GM19467 (cell line): Measurements from ENCODE around the gene GHRHR.

Source experiments
- ATAC-seq: cut with Tn5 transposase; IDR thresholded peaks from one replicate; pipeline ENCODE4 v1.9.1; 2021; ENCODE audit warnings: mild to moderate bottlenecking, moderate library complexity; ENCODE audit not compliant: unreplicated experiment

The GHRHR gene

GRCh38 chr7:31000779-31001178 is 37.0 kb downstream of the GHRHR start:
- no peak for ATAC-seq

GRCh38 chr7:31002256-31002655 is 38.5 kb downstream of the GHRHR start:
- ATAC-seq, result no peak

DNA sequence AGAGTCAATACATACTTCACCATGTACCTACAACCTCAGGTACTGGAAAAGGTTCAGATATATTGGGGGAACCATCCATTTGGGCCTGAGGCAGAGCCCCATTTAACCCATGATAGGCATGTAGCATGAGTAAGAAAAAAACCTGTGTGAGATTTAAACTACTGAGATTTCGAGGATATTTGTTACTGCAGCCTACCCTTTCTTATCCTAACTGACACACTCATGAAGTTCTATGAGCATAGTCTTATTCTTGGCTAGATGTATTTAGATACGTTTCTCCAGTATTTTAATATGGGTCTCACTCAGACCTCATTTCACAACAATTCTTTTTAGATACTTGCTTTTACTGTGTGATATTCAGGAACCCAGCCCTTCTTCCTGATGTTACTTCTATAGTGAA is 39.3 kb downstream of the GHRHR start:
- ATAC-seq, result no peak

GRCh38 chr7:31003721-31004120 is 40.0 kb downstream of the GHRHR start:
- no peak for ATAC-seq

DNA sequence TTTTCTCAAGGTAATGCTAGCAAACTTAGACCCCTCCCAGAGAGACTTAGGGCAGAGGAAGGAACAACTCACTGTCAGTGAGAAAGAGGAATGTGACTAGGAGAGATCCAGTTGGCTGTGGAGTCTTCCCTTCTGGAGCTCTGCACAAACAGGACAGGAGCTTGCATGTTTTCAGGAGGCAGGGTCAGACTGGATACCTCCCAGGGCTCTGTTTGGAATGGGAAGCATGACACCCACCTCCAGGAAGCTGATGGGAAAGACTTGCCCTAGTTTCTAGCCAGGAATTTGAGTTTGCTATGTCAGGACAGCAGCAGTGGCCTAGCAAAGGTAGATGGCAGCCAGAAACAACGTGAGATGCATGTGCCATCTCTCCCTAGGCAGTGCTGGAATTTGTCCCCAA is 40.6 kb downstream of the GHRHR start:
- ATAC-seq, result no peak

DNA sequence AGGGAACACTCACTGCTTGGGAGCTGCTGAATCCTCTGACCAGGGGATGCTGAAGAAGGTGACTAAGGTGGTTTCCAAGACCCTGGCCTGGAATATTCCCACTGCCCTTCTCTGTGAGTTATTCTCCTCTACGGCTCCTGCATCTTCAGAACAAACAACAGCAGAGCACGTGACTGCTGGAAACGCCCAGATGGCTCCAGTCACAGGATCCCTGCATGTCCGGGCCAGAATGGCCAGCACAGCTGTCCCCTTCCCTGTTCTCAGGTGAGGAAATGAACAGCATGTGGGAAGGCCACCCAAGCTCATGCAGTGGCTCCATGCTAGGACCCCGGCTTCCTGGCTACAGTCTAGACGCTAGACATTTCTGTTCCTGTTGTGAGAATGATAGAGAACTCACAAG is 43.1 kb downstream of the GHRHR start:
- no peak for ATAC-seq

DNA sequence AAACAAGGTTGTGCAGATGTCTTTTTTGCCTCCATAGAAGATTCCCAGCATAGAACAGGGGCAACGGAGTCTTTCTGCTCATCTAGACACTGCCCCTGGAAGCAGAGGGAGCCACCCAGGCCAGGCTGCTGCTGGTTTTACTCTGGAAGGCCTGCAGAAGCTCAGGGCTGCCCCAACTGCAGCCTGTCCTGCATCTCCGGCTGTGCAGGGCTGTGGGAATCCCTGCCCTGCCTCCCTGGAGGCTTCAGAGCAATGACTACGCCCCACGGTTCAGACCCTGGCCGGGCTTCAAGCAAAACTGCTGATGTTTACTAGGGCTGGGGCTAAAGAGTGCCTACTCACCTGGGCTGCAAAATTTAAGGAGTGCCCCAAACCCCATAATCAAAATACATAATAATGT is 43.9 kb downstream of the GHRHR start:
- ATAC-seq, result no peak

DNA sequence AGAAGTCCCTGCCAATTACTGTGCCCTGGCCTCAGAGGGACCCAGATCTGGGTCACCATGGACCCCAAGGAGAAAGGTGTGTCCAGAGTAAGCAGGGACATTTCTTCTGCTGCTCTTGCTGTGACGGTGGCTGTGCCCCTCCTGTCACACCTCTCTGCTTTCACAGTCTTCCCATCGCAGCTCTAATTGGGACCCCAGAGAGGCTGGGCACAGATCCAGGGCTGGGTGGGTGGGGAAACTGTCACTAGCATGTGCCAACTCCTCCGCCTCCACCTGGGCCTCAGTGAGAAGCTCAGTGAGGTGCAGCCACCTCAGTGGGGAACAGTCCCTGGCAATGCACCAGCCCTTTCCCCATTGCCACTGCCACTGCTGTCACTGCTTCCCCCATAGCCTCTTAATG is 51.1 kb downstream of the GHRHR start:
- ATAC-seq, result no peak

- ATAC-seq, result no peak
Observed at GRCh38 chr7:31017032-31017675, 53.4 kb downstream of the GHRHR start.

DNA sequence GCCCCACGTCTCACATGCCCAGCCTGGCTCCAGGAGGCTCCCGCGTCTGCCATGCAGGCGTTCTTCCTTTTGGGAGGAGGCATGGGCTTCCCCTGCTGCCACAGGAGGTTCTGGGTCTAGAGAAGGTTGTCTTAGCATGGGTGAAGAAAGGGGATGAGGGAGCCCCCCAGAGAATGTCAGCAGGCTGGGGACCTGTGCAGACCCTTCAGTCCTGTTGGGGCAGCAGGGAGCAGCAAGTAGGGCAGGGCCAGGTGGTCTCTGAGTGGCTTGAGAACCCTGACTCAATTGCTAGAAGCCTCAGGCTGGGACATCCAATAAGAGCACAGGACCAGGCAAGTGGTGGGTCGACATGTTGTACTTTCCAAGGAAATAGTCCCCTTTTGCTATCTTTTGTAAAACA is 54.0 kb downstream of the GHRHR start:
- no peak for ATAC-seq

GRCh38 chr7:31019509-31019908 is 55.8 kb downstream of the GHRHR start:
- ATAC-seq, result no peak

- no peak for ATAC-seq
Observed at GRCh38 chr7:31020161-31020560, 56.4 kb downstream of the GHRHR start.

- ATAC-seq, result no peak
Observed at GRCh38 chr7:31020652-31021051, 56.9 kb downstream of the GHRHR start.

DNA sequence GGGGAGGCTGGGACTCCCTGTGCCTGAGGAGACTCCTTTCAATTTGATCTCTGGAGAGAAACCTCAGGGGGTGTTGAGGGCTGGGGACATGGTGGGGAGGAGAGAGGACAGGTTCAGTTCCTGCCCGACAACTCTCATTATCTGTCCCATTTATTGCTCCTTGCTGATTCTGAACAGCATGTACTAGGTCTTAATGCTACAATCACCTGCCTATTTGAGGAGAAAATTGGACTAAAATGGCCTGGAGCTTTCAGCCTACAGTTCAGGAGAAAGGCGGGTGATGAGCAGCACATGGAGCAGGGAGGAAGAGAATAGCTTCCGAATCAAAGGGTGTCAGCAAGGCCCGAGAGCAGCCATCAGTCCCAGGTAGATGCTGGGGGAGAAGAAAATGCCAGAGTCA is 58.4 kb downstream of the GHRHR start:
- no peak for ATAC-seq

DNA sequence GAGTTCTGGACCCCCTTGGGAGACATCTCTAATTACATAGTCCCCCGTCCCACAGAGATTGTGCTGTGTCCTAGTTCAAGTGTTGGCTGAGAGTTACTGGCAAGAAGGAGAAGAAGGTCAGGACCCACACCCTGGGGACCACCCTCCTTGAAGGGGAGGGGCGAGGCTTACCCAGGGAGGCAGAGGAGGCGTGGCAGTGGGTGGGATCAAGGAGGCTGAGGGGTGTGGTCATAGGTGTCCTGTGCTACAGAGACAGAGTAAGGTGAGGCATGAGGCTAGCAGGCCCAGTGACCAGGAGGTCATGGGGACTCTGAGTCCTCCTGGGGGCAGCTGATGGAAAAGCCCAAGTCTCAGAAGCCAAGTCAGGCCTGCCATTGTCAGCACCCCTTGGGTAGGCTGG is 59.0 kb downstream of the GHRHR start:
- no peak for ATAC-seq

DNA sequence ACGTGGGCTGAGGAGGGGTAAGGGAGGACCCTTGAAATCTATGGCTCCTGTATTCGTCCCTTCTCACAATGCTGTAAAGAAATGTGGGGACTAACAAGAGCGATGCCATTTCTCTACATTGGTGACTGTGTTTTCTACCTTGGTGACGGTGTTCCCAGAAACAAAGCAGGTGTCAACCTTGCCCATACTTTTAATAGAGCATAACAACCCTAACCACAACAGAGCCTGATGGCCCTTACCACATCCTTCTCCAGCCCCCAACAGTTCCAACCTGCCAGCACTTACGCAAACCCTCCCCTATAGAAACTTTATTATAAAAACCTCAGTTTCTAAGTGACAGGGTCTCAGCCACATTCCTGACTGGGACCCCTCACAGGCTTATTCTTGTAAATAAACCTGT is 60.1 kb downstream of the GHRHR start:
- ATAC-seq, result no peak

GRCh38 chr7:31027161-31027965 is 63.6 kb downstream of the GHRHR start:
- ATAC-seq, result no peak

DNA sequence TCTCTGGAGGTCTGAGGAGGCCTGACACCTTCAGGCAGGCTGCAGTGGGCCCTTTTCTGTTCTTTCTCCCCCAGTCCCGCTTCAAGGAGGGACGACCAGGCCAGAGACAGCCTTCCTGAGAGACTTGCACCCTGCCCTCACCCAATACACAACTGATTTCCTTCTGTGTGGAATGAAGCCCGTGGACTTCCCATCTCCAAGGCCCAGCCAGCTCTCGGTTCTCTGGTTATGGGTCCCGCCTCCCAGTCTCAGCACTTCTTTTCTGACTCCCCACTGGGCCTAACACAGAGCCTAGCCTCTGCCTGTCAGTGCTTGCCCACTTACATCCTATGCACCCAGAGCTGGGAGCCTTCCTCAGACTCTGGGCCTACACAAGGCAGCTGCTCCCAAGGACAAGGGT is 64.3 kb downstream of the GHRHR start:
- no peak for ATAC-seq

DNA sequence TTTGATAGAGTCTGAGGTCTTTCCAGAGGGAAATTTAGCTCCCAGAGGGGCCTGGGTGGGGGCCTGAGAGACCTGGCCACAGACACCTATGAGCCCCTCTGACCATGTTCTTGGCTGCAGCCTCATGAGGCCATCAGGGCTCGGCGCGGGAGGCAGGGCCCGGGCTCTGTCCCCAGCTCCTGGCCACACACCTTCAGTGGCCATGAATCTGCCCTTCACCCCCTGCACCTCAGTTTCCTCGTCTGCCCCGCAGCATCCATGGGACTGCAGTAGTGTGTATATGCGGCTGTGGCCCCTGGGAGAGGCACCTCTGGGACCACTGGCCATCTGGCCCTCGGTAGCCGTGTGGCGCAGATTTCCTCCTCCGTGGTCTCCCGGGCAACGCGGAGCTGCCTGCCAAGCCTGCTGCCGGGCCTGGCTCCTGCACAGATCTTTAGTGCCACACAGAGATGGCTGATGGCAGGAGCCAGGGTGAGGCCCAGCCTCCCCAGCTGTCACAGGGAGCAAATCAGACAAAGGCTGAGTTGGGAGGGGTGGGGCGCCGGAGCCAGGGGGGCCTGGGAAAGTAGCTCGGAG is 64.8 kb downstream of the GHRHR start:
- ATAC-seq, result no peak
